ENCODE data around the gene KRI1.

KRI1 gene

DNA sequence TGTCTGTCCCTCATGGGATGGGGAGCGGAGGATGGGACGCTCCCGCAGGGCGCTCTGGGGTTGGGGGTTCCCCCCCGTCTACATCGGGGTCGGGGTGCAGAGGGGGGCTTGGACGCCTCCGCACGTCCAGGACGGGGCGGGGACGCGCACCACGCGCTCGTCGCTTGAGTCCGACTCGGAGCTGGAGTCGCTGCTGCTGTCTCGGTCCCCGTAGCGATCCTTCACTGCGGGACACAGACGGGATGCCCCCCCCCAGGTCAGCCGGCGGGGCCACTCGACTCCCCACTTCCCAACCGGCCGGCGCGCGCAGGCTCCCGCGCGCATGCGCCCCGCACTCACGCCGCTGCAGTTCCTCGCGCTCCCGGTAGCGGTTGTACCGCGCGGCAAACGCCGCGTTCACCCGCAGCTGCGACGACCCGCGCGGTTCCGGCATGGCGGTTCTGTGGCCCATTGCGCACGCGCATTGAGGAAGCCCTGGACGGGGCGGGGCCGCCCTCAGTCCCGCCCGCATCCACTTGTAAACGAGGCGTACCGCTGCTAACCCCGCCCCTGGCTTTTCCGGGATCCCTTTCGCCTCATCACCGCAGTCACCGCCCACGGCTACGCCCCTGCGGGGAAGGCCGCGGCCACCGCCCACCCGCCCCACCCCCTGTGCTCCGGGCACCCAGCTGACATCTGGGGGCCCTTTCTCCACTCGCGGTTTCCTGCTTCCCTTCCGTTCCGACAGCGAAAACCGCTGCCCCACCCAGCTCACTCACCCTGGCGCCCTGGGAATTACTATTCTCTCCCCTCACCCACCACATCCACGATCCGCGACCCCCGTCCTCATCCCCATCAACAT, at the start of gene KRI1:
TSS of gene KRI1 (minus strand) at position 444 of the 841 bp plus-strand sequence. CDS start at position 433, 11 bp downstream.
- no peak for TF ChIP-seq GLIS3 (CRISPR knock-in tag; IDR thresholded peaks at IDR 0.05)
- TF ChIP-seq, protein P1, sequence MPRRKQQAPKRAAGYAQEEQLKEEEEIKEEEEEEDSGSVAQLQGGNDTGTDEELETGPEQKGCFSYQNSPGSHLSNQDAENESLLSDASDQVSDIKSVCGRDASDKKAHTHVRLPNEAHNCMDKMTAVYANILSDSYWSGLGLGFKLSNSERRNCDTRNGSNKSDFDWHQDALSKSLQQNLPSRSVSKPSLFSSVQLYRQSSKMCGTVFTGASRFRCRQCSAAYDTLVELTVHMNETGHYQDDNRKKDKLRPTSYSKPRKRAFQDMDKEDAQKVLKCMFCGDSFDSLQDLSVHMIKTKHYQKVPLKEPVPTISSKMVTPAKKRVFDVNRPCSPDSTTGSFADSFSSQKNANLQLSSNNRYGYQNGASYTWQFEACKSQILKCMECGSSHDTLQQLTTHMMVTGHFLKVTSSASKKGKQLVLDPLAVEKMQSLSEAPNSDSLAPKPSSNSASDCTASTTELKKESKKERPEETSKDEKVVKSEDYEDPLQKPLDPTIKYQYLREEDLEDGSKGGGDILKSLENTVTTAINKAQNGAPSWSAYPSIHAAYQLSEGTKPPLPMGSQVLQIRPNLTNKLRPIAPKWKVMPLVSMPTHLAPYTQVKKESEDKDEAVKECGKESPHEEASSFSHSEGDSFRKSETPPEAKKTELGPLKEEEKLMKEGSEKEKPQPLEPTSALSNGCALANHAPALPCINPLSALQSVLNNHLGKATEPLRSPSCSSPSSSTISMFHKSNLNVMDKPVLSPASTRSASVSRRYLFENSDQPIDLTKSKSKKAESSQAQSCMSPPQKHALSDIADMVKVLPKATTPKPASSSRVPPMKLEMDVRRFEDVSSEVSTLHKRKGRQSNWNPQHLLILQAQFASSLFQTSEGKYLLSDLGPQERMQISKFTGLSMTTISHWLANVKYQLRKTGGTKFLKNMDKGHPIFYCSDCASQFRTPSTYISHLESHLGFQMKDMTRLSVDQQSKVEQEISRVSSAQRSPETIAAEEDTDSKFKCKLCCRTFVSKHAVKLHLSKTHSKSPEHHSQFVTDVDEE (CRISPR knock-in tag; IDR thresholded peaks at IDR 0.05): 0 out of 2 replicates have a peak, but pooled peaks have one; percentile 28
- no peak for TF ChIP-seq TOX (CRISPR knock-in tag; IDR thresholded peaks at IDR 0.05; ENCODE audit: borderline replicate concordance)
- TF ChIP-seq RARB (CRISPR knock-in tag; IDR thresholded peaks at IDR 0.05): no peak
- TF ChIP-seq ARNTL (CRISPR knock-in tag; IDR thresholded peaks at IDR 0.05; ENCODE audit: borderline replicate concordance, low read depth): no peak
- TF ChIP-seq, protein P2, sequence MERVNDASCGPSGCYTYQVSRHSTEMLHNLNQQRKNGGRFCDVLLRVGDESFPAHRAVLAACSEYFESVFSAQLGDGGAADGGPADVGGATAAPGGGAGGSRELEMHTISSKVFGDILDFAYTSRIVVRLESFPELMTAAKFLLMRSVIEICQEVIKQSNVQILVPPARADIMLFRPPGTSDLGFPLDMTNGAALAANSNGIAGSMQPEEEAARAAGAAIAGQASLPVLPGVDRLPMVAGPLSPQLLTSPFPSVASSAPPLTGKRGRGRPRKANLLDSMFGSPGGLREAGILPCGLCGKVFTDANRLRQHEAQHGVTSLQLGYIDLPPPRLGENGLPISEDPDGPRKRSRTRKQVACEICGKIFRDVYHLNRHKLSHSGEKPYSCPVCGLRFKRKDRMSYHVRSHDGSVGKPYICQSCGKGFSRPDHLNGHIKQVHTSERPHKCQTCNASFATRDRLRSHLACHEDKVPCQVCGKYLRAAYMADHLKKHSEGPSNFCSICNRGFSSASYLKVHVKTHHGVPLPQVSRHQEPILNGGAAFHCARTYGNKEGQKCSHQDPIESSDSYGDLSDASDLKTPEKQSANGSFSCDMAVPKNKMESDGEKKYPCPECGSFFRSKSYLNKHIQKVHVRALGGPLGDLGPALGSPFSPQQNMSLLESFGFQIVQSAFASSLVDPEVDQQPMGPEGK (CRISPR knock-in tag; IDR thresholded peaks at IDR 0.05; ENCODE audit: borderline replicate concordance): no peak
- peak; percentile 79 for ATAC-seq

DNA sequence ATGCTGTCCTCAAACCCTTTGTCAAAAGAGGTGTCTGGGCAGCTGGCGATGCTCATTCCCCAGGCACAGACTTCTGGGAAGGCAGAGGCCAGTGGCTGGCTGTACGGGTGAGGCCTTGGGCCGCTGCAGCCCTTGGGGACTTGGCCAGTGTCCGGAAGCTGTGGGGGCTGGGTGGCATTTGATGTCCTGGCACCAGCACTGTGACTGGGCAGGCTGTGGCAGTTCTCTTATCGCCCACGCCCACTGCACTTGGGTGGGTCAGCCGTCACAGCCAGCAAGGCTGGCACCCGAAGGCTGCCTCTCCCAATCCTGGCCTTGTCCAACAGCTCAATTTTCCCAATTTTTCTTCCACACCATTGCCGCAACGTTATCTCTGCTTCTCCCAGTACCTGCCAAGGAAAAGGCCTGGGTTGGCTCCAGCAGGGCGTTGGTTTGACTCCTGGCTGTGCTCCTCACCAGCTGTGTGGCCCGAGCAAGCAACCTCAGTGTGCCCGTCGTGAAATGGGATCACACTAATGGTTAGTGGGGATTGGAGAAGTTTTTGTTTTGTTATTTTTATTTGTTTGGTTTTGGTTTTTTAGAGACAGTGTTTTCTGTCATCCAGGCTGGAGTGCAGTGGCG, 46.8 kb upstream of the KRI1 start:
- TF ChIP-seq SNAI2 (CRISPR knock-in tag; IDR thresholded peaks at IDR 0.05) (no peak), ISL1 (CRISPR knock-in tag; IDR thresholded peaks at IDR 0.05) (no peak), RARB (CRISPR knock-in tag; IDR thresholded peaks at IDR 0.05) (no peak), ZFP30 (CRISPR knock-in tag; IDR thresholded peaks at IDR 0.05) (no peak), TOX (CRISPR knock-in tag; IDR thresholded peaks at IDR 0.05; ENCODE audit: borderline replicate concordance) (no peak), ARNTL (CRISPR knock-in tag; IDR thresholded peaks at IDR 0.05; ENCODE audit: borderline replicate concordance, low read depth) (no peak), PPARA (CRISPR knock-in tag; IDR thresholded peaks at IDR 0.05; ENCODE audit: borderline replicate concordance) (no peak), TCF4 (CRISPR knock-in tag; IDR thresholded peaks at IDR 0.05; ENCODE audit: borderline replicate concordance) (no peak), ZFP3 (CRISPR knock-in tag; IDR thresholded peaks at IDR 0.05) (no peak), CSDC2 (CRISPR knock-in tag; IDR thresholded peaks at IDR 0.05) (no peak), ESRRG (CRISPR knock-in tag; IDR thresholded peaks at IDR 0.05) (no peak), BACH2 (CRISPR knock-in tag; IDR thresholded peaks at IDR 0.05; ENCODE audit: borderline replicate concordance) (no peak), ZNF70 (CRISPR knock-in tag; IDR thresholded peaks at IDR 0.05) (no peak), ZC3H10 (CRISPR knock-in tag; IDR thresholded peaks at IDR 0.05) (no peak), ZNF565 (CRISPR knock-in tag; conservative IDR thresholded peaks at IDR 0.05; ENCODE audit: low read depth) (no peak), ZNF8 (CRISPR knock-in tag; IDR thresholded peaks at IDR 0.05) (no peak)
- TF ChIP-seq, protein P1 (CRISPR knock-in tag; IDR thresholded peaks at IDR 0.05): no peak
- TF ChIP-seq, protein P3, sequence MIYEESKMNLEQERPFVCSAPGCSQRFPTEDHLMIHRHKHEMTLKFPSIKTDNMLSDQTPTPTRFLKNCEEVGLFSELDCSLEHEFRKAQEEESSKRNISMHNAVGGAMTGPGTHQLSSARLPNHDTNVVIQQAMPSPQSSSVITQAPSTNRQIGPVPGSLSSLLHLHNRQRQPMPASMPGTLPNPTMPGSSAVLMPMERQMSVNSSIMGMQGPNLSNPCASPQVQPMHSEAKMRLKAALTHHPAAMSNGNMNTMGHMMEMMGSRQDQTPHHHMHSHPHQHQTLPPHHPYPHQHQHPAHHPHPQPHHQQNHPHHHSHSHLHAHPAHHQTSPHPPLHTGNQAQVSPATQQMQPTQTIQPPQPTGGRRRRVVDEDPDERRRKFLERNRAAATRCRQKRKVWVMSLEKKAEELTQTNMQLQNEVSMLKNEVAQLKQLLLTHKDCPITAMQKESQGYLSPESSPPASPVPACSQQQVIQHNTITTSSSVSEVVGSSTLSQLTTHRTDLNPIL (CRISPR knock-in tag; IDR thresholded peaks at IDR 0.05; ENCODE audit: low read depth): no peak
- TF ChIP-seq, protein P4, sequence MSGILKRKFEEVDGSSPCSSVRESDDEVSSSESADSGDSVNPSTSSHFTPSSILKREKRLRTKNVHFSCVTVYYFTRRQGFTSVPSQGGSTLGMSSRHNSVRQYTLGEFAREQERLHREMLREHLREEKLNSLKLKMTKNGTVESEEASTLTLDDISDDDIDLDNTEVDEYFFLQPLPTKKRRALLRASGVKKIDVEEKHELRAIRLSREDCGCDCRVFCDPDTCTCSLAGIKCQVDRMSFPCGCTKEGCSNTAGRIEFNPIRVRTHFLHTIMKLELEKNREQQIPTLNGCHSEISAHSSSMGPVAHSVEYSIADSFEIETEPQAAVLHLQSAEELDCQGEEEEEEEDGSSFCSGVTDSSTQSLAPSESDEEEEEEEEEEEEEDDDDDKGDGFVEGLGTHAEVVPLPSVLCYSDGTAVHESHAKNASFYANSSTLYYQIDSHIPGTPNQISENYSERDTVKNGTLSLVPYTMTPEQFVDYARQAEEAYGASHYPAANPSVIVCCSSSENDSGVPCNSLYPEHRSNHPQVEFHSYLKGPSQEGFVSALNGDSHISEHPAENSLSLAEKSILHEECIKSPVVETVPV (CRISPR knock-in tag; IDR thresholded peaks at IDR 0.05): no peak
- TF ChIP-seq, protein P2 (CRISPR knock-in tag; IDR thresholded peaks at IDR 0.05; ENCODE audit: borderline replicate concordance): no peak
- ATAC-seq: no peak
